HL-60/S4 (cell line): ENCODE measurements around the gene PLEK.
"Not testable (repeated sequence)": the region's sequence is repeated elsewhere in the genome, so short reads cannot be mapped to it uniquely, and the experiment has no call there.

Experiments used
- in situ Hi-C: fragments of 300-500 bp; cut with MboI; formaldehyde crosslinking; loops from 2 replicates; pipeline ENCODE4 v1.14.3; 2022; ENCODE audit warnings: low sequenced_read_pairs

Gene PLEK

DNA sequence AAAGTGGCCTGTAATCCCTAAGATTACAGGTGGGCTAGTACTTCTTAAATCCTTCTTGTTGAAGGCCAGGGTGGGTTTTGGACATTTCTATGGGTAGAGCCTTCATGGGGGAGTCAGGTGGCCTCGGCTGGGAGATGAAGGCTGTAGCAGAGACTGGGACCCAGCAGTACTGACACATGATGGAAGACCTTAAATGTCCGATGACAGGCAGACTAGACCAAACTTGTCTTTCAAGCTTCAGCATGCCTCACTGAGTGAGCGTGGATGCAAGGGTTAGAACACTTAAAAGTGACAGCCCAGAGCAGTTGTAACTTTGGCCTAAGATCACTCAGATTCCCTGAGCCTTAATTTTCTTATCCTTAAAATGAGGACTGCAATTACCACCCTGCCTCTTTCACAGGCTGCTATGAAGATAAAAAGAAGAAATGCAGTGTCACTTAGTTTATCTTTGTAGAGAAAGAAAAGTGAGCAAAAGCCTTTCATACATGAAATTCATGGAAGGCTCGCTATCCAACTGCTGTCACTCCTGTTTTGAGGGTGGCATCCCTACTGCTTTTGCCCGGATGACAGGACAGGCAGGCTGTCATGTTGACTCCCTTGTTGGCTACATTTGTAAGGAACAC lies 19.5 kb downstream of the PLEK start:
- in situ Hi-C loops, result no loop called here

DNA sequence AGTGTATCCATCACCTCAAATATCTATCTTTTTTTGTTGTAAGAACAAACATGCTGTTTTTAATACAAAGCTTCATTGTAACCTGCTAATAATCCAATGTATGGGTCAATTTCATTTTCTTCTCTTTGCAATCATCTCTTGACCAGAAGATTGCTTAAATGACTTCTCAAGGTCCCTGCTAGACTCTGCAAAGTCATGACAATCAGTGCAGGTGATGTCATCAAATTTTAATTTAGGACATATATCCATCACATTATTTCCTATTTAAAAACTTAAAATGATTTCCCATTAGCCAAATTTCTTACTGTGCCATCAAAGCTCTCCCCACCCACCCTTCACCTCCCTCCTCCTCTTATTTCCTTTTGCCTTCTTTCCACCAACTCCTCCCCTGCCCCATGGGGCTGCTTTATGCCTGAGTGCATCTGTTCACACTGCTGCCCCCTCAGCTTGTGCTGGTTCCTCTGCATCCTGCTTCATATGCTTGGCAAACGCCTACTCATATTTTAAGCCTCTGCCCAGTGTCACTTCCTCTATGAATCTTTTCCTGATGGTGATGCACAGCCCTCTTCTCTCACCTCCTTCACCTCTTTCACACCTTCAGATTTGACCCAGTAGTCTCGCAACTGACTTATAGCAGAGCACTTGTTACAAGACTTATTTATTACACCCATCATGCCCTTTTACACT lies 20.3 kb downstream of the PLEK start:
- in situ Hi-C loops, result no loop called here

- in situ Hi-C loops, result no loop called here
These were observed 20.8 kb downstream of the PLEK start for GRCh38 chr2:68385907-68386287.

- in situ Hi-C loops, result no loop called here
These were observed 21.3 kb downstream of the PLEK start for GRCh38 chr2:68386365-68386764.

- in situ Hi-C loops, result no loop called here
These were observed 22.6 kb downstream of the PLEK start for GRCh38 chr2:68387408-68388350.

- in situ Hi-C loops, result no loop called here
These were observed 23.3 kb downstream of the PLEK start for GRCh38 chr2:68388358-68388757.

- in situ Hi-C loops, result no loop called here
These were observed 23.7 kb downstream of the PLEK start for GRCh38 chr2:68388772-68389171.

DNA sequence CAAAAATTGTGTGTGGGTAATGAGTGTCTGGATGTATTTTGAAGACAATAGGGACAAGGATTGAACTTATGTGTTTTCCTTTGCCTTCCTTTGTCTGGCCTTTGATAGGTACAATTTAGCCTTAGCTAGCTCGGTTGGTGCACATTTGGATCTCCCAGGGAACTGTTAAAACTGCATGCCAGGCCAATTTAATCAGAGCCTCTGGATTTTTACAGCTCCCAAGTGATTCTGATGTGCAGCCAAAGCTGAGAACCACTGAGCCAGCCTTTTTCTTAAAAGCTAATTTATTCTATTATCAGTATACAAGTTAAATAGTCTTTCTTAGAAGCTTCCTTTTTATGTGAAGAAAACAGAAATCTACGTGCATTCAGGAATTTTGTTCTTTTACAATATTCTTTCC lies 25.0 kb downstream of the PLEK start:
- in situ Hi-C loops, result no loop called here

- in situ Hi-C loops, result no loop called here
These were observed 25.5 kb downstream of the PLEK start for GRCh38 chr2:68390586-68390985.

DNA sequence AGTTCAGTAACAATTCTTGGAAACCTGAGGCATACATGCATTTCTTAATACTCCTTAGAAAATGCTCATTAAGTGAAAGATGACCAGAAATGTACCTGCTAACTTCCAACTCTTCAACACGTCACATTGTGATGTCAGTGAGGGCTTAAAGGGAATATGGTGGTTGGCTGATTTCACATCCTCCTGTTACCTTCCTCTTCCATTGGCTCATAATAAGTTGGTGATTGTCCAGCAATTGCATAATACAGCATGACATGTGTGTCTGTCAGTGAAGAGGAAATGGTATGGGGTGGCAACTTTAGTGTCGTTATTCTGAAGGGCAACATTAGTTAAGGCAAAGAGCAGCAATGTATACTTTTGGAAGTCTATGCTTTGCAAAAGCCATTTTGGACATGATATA lies 26.0 kb downstream of the PLEK start:
- in situ Hi-C loops, result no loop called here

GRCh38 chr2:68391869-68392268 lies 26.8 kb downstream of the PLEK start:
- in situ Hi-C loops, result no loop called here

GRCh38 chr2:68396093-68396492 lies 31.0 kb downstream of the PLEK start:
- in situ Hi-C loops, result no loop called here

GRCh38 chr2:68397704-68398263 lies 32.7 kb downstream of the PLEK start:
- in situ Hi-C loops, result not testable (repeated sequence)

- in situ Hi-C loops, result no loop called here
These were observed 38.1 kb downstream of the PLEK start for GRCh38 chr2:68403199-68403644.

GRCh38 chr2:68404164-68404563 lies 39.1 kb downstream of the PLEK start:
- in situ Hi-C loops, result no loop called here

DNA sequence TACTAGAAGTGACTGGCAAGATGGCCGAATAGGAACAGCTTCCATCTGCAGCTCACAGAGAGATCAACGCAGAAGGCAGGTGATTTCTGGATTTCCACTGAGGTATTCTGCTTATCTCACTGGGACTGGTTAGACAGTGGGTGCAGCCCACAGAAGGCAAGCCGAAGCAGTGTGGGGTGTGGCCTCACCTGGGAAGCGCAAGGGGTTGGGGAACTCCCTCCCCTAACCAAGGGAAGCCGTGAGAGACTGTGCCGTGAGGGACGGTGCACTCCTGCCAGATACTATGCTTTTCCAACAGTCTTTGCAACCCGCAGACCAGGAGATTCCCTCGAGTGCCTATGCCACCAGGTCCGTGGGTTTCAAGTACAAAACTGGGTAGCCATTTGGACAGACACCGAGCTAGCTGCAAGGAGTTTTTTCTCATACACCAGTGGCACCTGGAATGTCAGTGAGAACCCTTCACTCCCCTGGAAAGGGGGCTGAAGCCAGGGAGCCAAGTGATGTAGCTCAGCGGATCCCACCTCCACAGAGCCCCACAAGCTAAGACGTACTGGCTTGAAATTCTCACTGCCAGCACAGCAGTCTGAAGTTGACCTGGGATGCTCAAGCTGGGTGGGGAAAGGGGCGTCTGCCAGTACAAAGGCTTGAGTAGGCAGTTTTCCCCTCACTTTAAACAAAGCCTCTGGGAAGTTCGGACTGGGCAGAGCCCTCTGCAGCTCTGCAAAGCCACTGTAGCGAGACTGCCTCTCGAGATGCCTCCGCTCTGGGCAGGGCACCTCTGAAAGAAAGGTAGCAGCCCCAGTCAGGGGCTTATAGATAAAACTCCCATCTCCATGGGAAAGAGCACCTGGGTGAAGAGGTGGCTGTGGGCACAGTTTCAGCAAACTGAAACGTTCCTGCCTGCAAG lies 40.1 kb downstream of the PLEK start:
- in situ Hi-C loops, result no loop called here

- in situ Hi-C loops, result no loop called here
These were observed 46.5 kb downstream of the PLEK start for GRCh38 chr2:68411397-68412126.

DNA sequence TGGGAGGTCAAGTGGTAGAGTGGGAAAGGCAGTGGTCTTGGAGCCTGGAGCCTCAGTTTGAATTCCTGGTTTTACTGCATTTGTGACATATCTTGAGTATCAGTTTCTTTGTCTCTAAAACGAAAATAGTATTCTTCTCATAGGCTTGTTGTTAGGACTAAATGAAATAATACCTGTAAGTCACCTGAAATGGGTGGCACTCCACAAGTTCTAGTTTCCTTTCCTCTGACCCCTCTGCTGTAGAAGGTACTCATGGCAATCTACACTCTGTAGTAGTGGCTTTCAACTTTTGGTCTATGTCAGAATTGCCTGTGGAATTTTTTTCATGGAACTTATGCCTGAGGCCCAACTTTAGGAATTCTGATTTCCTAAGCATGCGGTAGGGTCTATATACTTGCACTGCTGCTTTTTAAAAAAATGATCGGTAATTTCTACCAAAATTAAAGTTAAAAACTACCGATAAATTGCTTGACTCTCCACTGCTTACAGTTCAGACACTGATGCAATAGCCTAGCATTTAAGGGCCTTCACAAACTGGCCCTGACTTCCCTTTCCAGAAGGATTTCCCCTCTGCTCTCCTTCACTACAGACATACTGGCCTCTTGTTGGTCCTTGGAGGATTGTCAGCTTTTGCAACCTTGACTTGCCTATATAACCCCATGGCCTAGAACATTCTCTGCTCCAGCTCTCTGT lies 47.2 kb downstream of the PLEK start:
- in situ Hi-C loops, result no loop called here

GRCh38 chr2:68413466-68413865 lies 48.4 kb downstream of the PLEK start:
- in situ Hi-C loops, result no loop called here
